Measurements from ENCODE around the gene SHB. TPM values are rescaled to one million over a fixed set of nuclear protein-coding genes. Genes with fewer than 3 reads are reported as not detected.

SHB gene
- total RNA-seq, 3 donors from 2014 or later, result 2.6 to 4.0 (median 3.4) TPM

Other genes starting within 250 kb of the SHB start
- 10 to 100 TPM; 36.7 to 38.1 (median 37.7) TPM for gene SLC25A51, start 165.1 kb downstream of the SHB start, total RNA-seq